Measurements from ENCODE around the gene FAM83C.
A peak's percentile ranks its signal among the peaks of the same experiment; 100 is the strongest.
"Not testable (repeated sequence)": the region's sequence is repeated elsewhere in the genome, so short reads cannot be mapped to it uniquely, and the experiment has no call there.

Gene FAM83C

GRCh38 chr20:35317416-35318210 lies 25.4 kb upstream of the FAM83C start:
- DNase-seq: no peak

- DNase-seq: no peak
Observed at GRCh38 chr20:35316086-35316485, 23.9 kb upstream of the FAM83C start.

GRCh38 chr20:35315632-35316020 lies 23.4 kb upstream of the FAM83C start:
- DNase-seq: not testable (repeated sequence)

GRCh38 chr20:35314816-35315631 lies 22.8 kb upstream of the FAM83C start:
- DNase-seq: no peak

GRCh38 chr20:35312318-35312717 lies 20.1 kb upstream of the FAM83C start:
- no peak for DNase-seq

- DNase-seq: no peak
Observed at GRCh38 chr20:35311822-35312221, 19.6 kb upstream of the FAM83C start.

GRCh38 chr20:35311409-35311808 lies 19.2 kb upstream of the FAM83C start:
- no peak for DNase-seq

- DNase-seq: no peak
Observed at GRCh38 chr20:35307666-35308653, 15.7 kb upstream of the FAM83C start.

GRCh38 chr20:35306931-35307517 lies 14.8 kb upstream of the FAM83C start:
- DNase-seq: peak; percentile 50

- DNase-seq: no peak
Observed at GRCh38 chr20:35305682-35306556, 13.7 kb upstream of the FAM83C start.

- DNase-seq: no peak
Observed at GRCh38 chr20:35304956-35305355, 12.7 kb upstream of the FAM83C start.

GRCh38 chr20:35303735-35304491 lies 11.7 kb upstream of the FAM83C start:
- peak; percentile 86 for DNase-seq

GRCh38 chr20:35303382-35303734 lies 11.1 kb upstream of the FAM83C start:
- DNase-seq: no peak

- DNase-seq: no peak
Observed at GRCh38 chr20:35302421-35303335, 10.5 kb upstream of the FAM83C start.

GRCh38 chr20:35301426-35301825 lies 9.2 kb upstream of the FAM83C start:
- no peak for DNase-seq

GRCh38 chr20:35300469-35301262 lies 8.4 kb upstream of the FAM83C start:
- DNase-seq: no peak

GRCh38 chr20:35299780-35300179 lies 7.6 kb upstream of the FAM83C start:
- no peak for DNase-seq

GRCh38 chr20:35298264-35298663 lies 6.0 kb upstream of the FAM83C start:
- no peak for DNase-seq

- no peak for DNase-seq
Observed at GRCh38 chr20:35297740-35298139, 5.5 kb upstream of the FAM83C start.

Data from RPMI8226 (cell line).